ENCODE results near the gene STAB2. TPM values are rescaled to one million over a fixed set of nuclear protein-coding genes. Genes with fewer than 3 reads are reported as not detected.

Gene STAB2
- total RNA-seq, 1 donor from 2014 or later = not detected

DNA sequence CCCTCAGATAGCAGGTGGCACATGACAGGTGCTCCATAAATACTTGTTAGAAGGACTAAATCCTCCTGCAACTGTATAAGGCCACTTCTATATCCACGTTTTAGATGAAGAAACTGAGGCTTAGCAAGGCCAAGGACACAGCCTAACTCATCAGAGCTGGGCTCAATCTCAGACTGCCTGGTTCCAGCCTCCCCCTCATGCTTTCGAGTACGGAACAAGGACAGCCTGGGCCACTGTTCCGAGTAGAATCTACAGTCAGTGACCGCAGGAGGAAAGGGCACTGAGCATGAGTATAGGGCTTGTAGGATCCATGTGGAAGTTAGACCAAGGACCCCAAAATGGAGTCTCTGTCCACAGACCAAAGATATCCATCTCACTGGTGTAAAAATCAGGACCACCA is 169.4 kb downstream of the STAB2 start:
- H3K27me3 ChIP-seq = no peaks in the 10 kb centered on the region
- no peaks in the 10 kb centered on the region for H3K4me1 ChIP-seq
- no peak overlapping the region for H3K27ac ChIP-seq
- no peak for DNase-seq (ENCODE audit: low spot score in 2 of 2)
- no peaks in the 10 kb centered on the region for H3K9me3 ChIP-seq
- H3K4me3 ChIP-seq = no peak overlapping the region
- TF ChIP-seq, protein P1, sequence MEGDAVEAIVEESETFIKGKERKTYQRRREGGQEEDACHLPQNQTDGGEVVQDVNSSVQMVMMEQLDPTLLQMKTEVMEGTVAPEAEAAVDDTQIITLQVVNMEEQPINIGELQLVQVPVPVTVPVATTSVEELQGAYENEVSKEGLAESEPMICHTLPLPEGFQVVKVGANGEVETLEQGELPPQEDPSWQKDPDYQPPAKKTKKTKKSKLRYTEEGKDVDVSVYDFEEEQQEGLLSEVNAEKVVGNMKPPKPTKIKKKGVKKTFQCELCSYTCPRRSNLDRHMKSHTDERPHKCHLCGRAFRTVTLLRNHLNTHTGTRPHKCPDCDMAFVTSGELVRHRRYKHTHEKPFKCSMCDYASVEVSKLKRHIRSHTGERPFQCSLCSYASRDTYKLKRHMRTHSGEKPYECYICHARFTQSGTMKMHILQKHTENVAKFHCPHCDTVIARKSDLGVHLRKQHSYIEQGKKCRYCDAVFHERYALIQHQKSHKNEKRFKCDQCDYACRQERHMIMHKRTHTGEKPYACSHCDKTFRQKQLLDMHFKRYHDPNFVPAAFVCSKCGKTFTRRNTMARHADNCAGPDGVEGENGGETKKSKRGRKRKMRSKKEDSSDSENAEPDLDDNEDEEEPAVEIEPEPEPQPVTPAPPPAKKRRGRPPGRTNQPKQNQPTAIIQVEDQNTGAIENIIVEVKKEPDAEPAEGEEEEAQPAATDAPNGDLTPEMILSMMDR (IDR thresholded peaks at IDR 0.05) = no peak
- H3K36me3 ChIP-seq = peaks cover 3 to 14% of the 10 kb centered on the region in 2 donors
- intact Hi-C loops (cut with DNase I) = no loop called here

GRCh38 chr12:103757248-103757647 is 170.2 kb downstream of the STAB2 start:
- Histone ChIP-seq H3K27me3 (no peaks in the 10 kb centered on the region), H3K9me3 (no peaks in the 10 kb centered on the region), H3K4me3 (no peak overlapping the region), H3K27ac (no peak overlapping the region), H3K36me3 (peaks cover 6 to 19% of the 10 kb centered on the region in 2 donors), H3K4me1 (no peaks in the 10 kb centered on the region)
- DNase-seq (ENCODE audit: low spot score in 2 of 2) = no peak
- intact Hi-C loops (cut with DNase I) = no loop called here
- TF ChIP-seq, protein P1 (IDR thresholded peaks at IDR 0.05) = no peak

- intact Hi-C loops (cut with DNase I) = no loop called here
- no peaks in the 10 kb centered on the region for H3K27me3 ChIP-seq
- H3K4me1 ChIP-seq = no peaks in the 10 kb centered on the region
- TF ChIP-seq, protein P1 (IDR thresholded peaks at IDR 0.05) = no peak
- H3K36me3 ChIP-seq = peaks cover 17 to 31% of the 10 kb centered on the region in 2 donors
- no peaks in the 10 kb centered on the region for H3K9me3 ChIP-seq
- no peak overlapping the region for H3K4me3 ChIP-seq
- DNase-seq (ENCODE audit: low spot score in 2 of 2) = no peak
- H3K27ac ChIP-seq = no peak overlapping the region
These were observed 171.4 kb downstream of the STAB2 start for GRCh38 chr12:103758310-103759089.

- H3K36me3 ChIP-seq = peaks cover 43 to 68% of the 10 kb centered on the region in 2 donors
- no peak for DNase-seq (ENCODE audit: low spot score in 2 of 2)
- no peak overlapping the region for H3K27ac ChIP-seq
These were observed 175.4 kb downstream of the STAB2 start for GRCh38 chr12:103762473-103762872.

GRCh38 chr12:103765322-103765721 is 178.2 kb downstream of the STAB2 start:
- no peak overlapping the region for H3K4me3 ChIP-seq
- TF ChIP-seq, protein P1 (IDR thresholded peaks at IDR 0.05) = no peak
- H3K36me3 ChIP-seq = peaks cover 55 to 91% of the 10 kb centered on the region in 2 donors
- H3K27me3 ChIP-seq = no peaks in the 10 kb centered on the region
- DNase-seq (ENCODE audit: low spot score in 2 of 2) = no peak
- no peaks in the 10 kb centered on the region for H3K9me3 ChIP-seq
- H3K4me1 ChIP-seq = no peaks in the 10 kb centered on the region
- H3K27ac ChIP-seq = no peak overlapping the region
- intact Hi-C loops (cut with DNase I) = no loop called here

More at GRCh38 chr12:103762473-103762872, 175.4 kb downstream of the STAB2 start:
- TF ChIP-seq, protein P1 (IDR thresholded peaks at IDR 0.05) = no peak
- H3K27me3 ChIP-seq = no peaks in the 10 kb centered on the region
- no peaks in the 10 kb centered on the region for H3K9me3 ChIP-seq
- H3K4me1 ChIP-seq = no peaks in the 10 kb centered on the region
- no peak overlapping the region for H3K4me3 ChIP-seq
- intact Hi-C loops (cut with DNase I) = no loop called here
